Testis (tissue), 3 donors: ENCODE data around the gene SLC6A17. TPM values are rescaled to one million over a fixed set of nuclear protein-coding genes. Genes with fewer than 3 reads are reported as not detected.

Experiments used
- DNase-seq: peaks from one replicate; pipeline ENCODE4 v3.0.0-alpha.2; 2019
- H3K27ac ChIP-seq, 2 donors: fragments of 200-600 bp; sonication (generic); one replicate each; pipeline ENCODE4 v1.5.1; 2019
- H3K27me3 ChIP-seq: fragments of 200-600 bp; sonication (generic); one replicate; pipeline ENCODE4 v1.5.1; 2019
- H3K36me3 ChIP-seq: fragments of 200-600 bp; sonication (generic); one replicate; pipeline ENCODE4 v1.5.1; 2017; ENCODE audit warnings: low read depth; ENCODE audit errors: missing control alignments
- H3K4me1 ChIP-seq: fragments of 200-600 bp; sonication (generic); one replicate; pipeline ENCODE4 v1.5.1; 2019
- H3K4me3 ChIP-seq, 2 donors: fragments of 200-600 bp; sonication (generic); one replicate each; pipeline ENCODE4 v1.5.1; 2017 to 2019
- H3K9me3 ChIP-seq: fragments of 200-600 bp; sonication (generic); one replicate; pipeline ENCODE4 v1.5.1; 2017
- POLR2A ChIP-seq: fragments of 450-650 bp; IDR thresholded peaks from one replicate; pipeline ENCODE4 v1.6.1; 2017; ENCODE audit warnings: antibody characterized with exemption, mild to moderate bottlenecking, moderate library complexity
- WGBS, 2 donors: methylation state at CpG; one replicate each; pipeline ENCODE4 v1.1.5; 2018; 5-methylcytosine and 5-hydroxymethylcytosine counted together
- intact Hi-C: fragments of 100-400 bp; cut with DNase I; formaldehyde crosslinking; loops from one replicate; pipeline ENCODE4 v1.15.1; 2023; ENCODE audit warnings: low total_unique reads
- polyA plus RNA-seq: library from polyadenylated mRNA; stranded (reverse); fragments of 350-450 nt; fragmentation: Illumina TruSeq; extraction: RNeasy Lipid Tissue Mini Kit (QIAGEN cat#74804); gene quantifications from one replicate; pipeline ENCODE4 v1.2.3, GENCODE V29; 2014; ENCODE audit warnings: low read depth, low replicate concordance; ENCODE audit not compliant: insufficient read depth
- total RNA-seq, 2 donors: library from RNA; depleted of rRNA; stranded (reverse); fragments of >200 nt; gene quantifications; one replicate each; pipeline ENCODE4 v1.2.3, GENCODE V29; 2016
- TF ChIP-seq, protein P1 (sequence below), 3 experiments: fragments of 450-650 bp in 2 of 3; fragments of 200-600 bp in 1 of 3; sonication (generic) in 1 of 3; IDR thresholded peaks; one replicate each; pipeline ENCODE4 v1.5.1; 2016 to 2019; ENCODE audit warnings: antibody characterized with exemption in 3 of 3, mild to moderate bottlenecking in 2 of 3, moderate library complexity in 1 of 3

SLC6A17 gene
- total and polyA plus RNA-seq, 3 donors from 2014 or later = 3.6 to 5.3 (median 4.5) TPM

DNA sequence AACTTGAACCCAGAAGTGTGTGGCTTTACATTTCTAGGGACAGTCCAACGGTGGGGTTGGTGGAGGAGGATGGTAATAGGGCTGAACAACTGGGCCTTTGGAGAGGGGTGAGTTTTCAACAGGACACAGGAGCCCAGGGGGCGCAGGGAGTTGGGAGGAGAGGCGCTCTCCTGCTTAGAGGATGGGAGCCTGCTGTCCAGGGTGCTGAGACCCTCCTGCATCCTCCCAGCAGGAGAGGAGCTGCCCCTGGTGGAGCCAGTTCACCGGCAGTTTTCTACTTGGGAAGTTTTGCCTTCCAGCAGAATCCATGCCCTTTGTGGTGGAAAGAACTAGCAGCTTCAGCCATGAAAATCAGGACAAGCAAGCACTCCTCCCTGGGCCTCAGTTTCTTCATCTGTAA, 68.4 kb downstream of the SLC6A17 start:
- intact Hi-C loops = no loop called here

DNA sequence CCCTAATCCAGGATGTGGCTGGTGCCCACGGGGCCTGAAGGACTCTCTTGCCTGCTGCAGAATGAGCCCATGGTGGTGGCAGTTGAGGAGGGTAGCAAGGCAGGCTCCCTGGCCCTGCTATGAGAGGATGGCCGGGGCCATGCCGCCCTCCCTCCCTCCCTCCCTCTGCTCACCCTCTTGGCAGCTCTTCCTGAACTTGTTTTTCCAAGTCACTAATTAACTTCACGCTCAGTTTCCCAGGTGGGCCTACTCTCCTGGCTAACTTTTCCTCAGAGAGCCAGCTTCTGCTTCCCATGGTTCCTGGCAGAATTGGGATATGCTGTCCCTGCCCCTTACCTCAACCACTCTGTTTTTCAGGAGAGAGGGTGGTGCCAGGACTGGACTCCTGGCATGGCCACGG, 70.0 kb downstream of the SLC6A17 start:
- Histone ChIP-seq H3K27me3 (no peaks in the 10 kb centered on the region), H3K9me3 (no peaks in the 10 kb centered on the region), H3K36me3 (no peaks in the 10 kb centered on the region), H3K4me1 (peaks cover 9% of the 10 kb centered on the region), H3K4me3 (no peak overlapping the region), H3K27ac (no peak overlapping the region)
- WGBS, 2 donors = 90 to 92% methylated on average over 5 of the region's 5 CpGs
- intact Hi-C loops = no loop called here
- no peak for TF ChIP-seq POLR2A
- TF ChIP-seq, protein P1, sequence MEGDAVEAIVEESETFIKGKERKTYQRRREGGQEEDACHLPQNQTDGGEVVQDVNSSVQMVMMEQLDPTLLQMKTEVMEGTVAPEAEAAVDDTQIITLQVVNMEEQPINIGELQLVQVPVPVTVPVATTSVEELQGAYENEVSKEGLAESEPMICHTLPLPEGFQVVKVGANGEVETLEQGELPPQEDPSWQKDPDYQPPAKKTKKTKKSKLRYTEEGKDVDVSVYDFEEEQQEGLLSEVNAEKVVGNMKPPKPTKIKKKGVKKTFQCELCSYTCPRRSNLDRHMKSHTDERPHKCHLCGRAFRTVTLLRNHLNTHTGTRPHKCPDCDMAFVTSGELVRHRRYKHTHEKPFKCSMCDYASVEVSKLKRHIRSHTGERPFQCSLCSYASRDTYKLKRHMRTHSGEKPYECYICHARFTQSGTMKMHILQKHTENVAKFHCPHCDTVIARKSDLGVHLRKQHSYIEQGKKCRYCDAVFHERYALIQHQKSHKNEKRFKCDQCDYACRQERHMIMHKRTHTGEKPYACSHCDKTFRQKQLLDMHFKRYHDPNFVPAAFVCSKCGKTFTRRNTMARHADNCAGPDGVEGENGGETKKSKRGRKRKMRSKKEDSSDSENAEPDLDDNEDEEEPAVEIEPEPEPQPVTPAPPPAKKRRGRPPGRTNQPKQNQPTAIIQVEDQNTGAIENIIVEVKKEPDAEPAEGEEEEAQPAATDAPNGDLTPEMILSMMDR (IDR thresholded peaks at IDR 0.05) = no peak
- no peak for DNase-seq

More for the DNA sequence above, 68.4 kb downstream of the SLC6A17 start:
- Histone ChIP-seq H3K36me3 (no peaks in the 10 kb centered on the region), H3K27me3 (no peaks in the 10 kb centered on the region), H3K9me3 (no peaks in the 10 kb centered on the region), H3K4me1 (peaks cover 14% of the 10 kb centered on the region), H3K4me3 (no peak overlapping the region), H3K27ac (no peak overlapping the region)
- TF ChIP-seq, protein P1 (IDR thresholded peaks at IDR 0.05) = no peak
- TF ChIP-seq POLR2A = no peak
- DNase-seq = no peak
- WGBS, 2 donors = 82 to 84% methylated on average over 3 to 4 of the region's 4 CpGs

- WGBS, 2 donors = 94 to 95% methylated on average over 4 of the region's 4 CpGs
- Histone ChIP-seq H3K4me1 (peaks cover 1% of the 10 kb centered on the region), H3K27ac (no peak overlapping the region), H3K36me3 (no peaks in the 10 kb centered on the region), H3K4me3 (no peak overlapping the region), H3K9me3 (no peaks in the 10 kb centered on the region), H3K27me3 (no peaks in the 10 kb centered on the region)
- no peak for DNase-seq
- intact Hi-C loops = no loop called here
- TF ChIP-seq POLR2A = no peak
- TF ChIP-seq, protein P1 (IDR thresholded peaks at IDR 0.05) = no peak
These were observed 70.8 kb downstream of the SLC6A17 start for GRCh38 chr1:110221119-110221518.

DNA sequence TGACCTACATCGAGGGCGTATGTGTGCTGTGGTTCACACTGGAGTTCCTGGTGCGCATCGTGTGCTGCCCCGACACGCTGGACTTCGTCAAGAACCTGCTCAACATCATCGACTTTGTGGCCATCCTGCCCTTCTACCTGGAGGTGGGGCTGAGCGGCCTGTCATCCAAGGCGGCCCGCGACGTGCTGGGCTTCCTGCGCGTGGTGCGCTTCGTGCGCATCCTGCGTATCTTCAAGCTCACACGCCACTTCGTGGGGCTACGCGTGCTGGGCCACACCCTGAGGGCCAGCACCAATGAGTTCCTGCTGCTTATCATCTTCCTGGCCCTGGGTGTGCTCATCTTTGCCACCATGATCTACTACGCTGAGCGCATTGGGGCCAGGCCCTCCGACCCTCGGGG, 72.8 kb downstream of the SLC6A17 start:
- no peak for DNase-seq
- Histone ChIP-seq H3K27me3 (no peaks in the 10 kb centered on the region), H3K9me3 (no peaks in the 10 kb centered on the region), H3K27ac (no peak overlapping the region), H3K4me1 (no peaks in the 10 kb centered on the region), H3K4me3 (no peak overlapping the region), H3K36me3 (no peaks in the 10 kb centered on the region)
- intact Hi-C loops = no loop called here
- 95 to 97% methylated on average over 20 to 27 of the region's 27 CpGs for WGBS, 2 donors
- TF ChIP-seq, protein P1 (IDR thresholded peaks at IDR 0.05) = no peak
- TF ChIP-seq POLR2A = no peak

GRCh38 chr1:110223581-110223980, 73.3 kb downstream of the SLC6A17 start:
- intact Hi-C loops = no loop called here
- no peaks in the 10 kb centered on the region for H3K4me1 ChIP-seq
- H3K27ac ChIP-seq = no peak overlapping the region
- H3K4me3 ChIP-seq = no peak overlapping the region
- TF ChIP-seq, protein P1 (IDR thresholded peaks at IDR 0.05) = no peak
- TF ChIP-seq POLR2A = no peak
- no peaks in the 10 kb centered on the region for H3K27me3 ChIP-seq
- no peaks in the 10 kb centered on the region for H3K9me3 ChIP-seq
- DNase-seq = no peak
- no peaks in the 10 kb centered on the region for H3K36me3 ChIP-seq
- 93 to 95% methylated on average over 16 to 17 of the region's 17 CpGs for WGBS, 2 donors
